Activated CD8-positive, alpha-beta memory T cell treated with anti-CD3 and anti-CD28 coated beads, Interleukin-2, amount 10 ng/mL, durations not matched to agents 7 days and 5 days (primary cell): Measurements from ENCODE around the gene ZNF514. TPM values are rescaled to one million over a fixed set of nuclear protein-coding genes. Genes with fewer than 3 reads are reported as not detected.
"Not testable (repeated sequence)": the region's sequence is repeated elsewhere in the genome, so short reads cannot be mapped to it uniquely, and the experiment has no call there.

Experiments used
- ATAC-seq: fragments of 150-1000 bp; cut with Tn5 transposase; one replicate; pipeline ENCODE4 v1.10.0; 2021; ENCODE audit warnings: moderate library complexity
- CTCF ChIA-PET: fragments of 350-600 bp; sonication (Branson Sonifier 250); formaldehyde crosslinking; loops from one replicate; lab custom pipeline; 2021; ENCODE audit warnings: antibody characterized with exemption; lab: Charles Lee
- DNase-seq: peaks from one replicate; pipeline ENCODE4 v3.0.0-alpha.2; 2020
- H3K27ac Mint-ChIP-seq: one replicate; pipeline ENCODE4 v1.8.0; 2021; ENCODE audit warnings: mild to moderate bottlenecking, mixed read lengths
- H3K27me3 Mint-ChIP-seq: one replicate; pipeline ENCODE4 v1.8.0; 2021; ENCODE audit warnings: mixed read lengths
- H3K36me3 Mint-ChIP-seq: one replicate; pipeline ENCODE4 v1.8.0; 2021; ENCODE audit warnings: mild to moderate bottlenecking, mixed read lengths
- H3K4me1 Mint-ChIP-seq: one replicate; pipeline ENCODE4 v1.8.0; 2021; ENCODE audit warnings: mixed read lengths
- H3K4me3 Mint-ChIP-seq: one replicate; pipeline ENCODE4 v1.8.0; 2021; ENCODE audit warnings: mild to moderate bottlenecking, moderate library complexity, mixed read lengths
- H3K9me3 Mint-ChIP-seq: one replicate; pipeline ENCODE4 v1.8.0; 2022; ENCODE audit warnings: low read depth, mixed read lengths
- total RNA-seq, 2 experiments: library from RNA; stranded (reverse); gene quantifications; one replicate each; pipeline ENCODE4 v1.2.3, GENCODE V29; 2021

Gene ZNF514
- 10 to 100 TPM; 12.0 to 14.2 TPM for total RNA-seq

GRCh38 chr2:95159690-95160449 lies at the start of gene ZNF514:
ZNF514 (minus strand) TSS chr2:95159848; CDS start chr2:95153253, 6,595 bp downstream.
- DNase-seq, result peak; percentile 78
- Mint-ChIP-seq H3K9me3 (peaks cover 2% of the 10 kb centered on the region), H3K27me3 (no peaks in the 10 kb centered on the region), H3K4me1 (peaks cover 18% of the 10 kb centered on the region), H3K27ac (peak within 1 kb of the TSS; percentile 69), H3K36me3 (peaks cover 24% of the 10 kb centered on the region), H3K4me3 (peak within 1 kb of the TSS; percentile 77)
- peak; percentile 96 for ATAC-seq
- CTCF ChIA-PET, result interaction anchor here (1.0 to 2.6 kb wide), 5 partner anchors 39 to 203 kb away, joined by 3 to 14 read pairs (median 5); partner anchors contain the start of gene MRPS5

- Mint-ChIP-seq H3K4me3 (peak overlapping the region; percentile 84), H3K27me3 (no peaks in the 10 kb centered on the region), H3K27ac (no peak overlapping the region), H3K36me3 (peaks cover 48% of the 10 kb centered on the region), H3K4me1 (peaks cover 12% of the 10 kb centered on the region), H3K9me3 (peaks cover 17% of the 10 kb centered on the region)
- DNase-seq (no peak), ATAC-seq (no peak)
- CTCF ChIA-PET, result no interaction called here
These were observed 48.5 kb upstream of the ZNF514 start for GRCh38 chr2:95208106-95208505.

GRCh38 chr2:95207111-95207961 lies 47.7 kb upstream of the ZNF514 start, which contains the start of gene ZNF892:
ZNF892 (plus strand) TSS chr2:95207521; CDS start chr2:95207816, 295 bp downstream.
- H3K4me1 Mint-ChIP-seq, result peaks cover 12% of the 10 kb centered on the region
- H3K36me3 Mint-ChIP-seq, result peaks cover 42% of the 10 kb centered on the region
- CTCF ChIA-PET, result interaction anchor here (0.7 kb wide), 1 partner anchor 25 kb away, joined by 3 read pairs; no protein-coding TSS in a partner anchor
- peak; percentile 86 for DNase-seq
- H3K4me3 Mint-ChIP-seq, result peak within 1 kb of the TSS; percentile 84
- no peaks in the 10 kb centered on the region for H3K27me3 Mint-ChIP-seq
- peak within 1 kb of the TSS; percentile 73 for H3K27ac Mint-ChIP-seq
- peak; percentile 98 for ATAC-seq
- H3K9me3 Mint-ChIP-seq, result peaks cover 15% of the 10 kb centered on the region

GRCh38 chr2:95206096-95206495 lies 46.4 kb upstream of the ZNF514 start:
- Mint-ChIP-seq H3K27me3 (no peaks in the 10 kb centered on the region), H3K4me3 (peak overlapping the region; percentile 84), H3K27ac (no peak overlapping the region), H3K9me3 (peaks cover 16% of the 10 kb centered on the region), H3K4me1 (peaks cover 12% of the 10 kb centered on the region), H3K36me3 (peaks cover 31% of the 10 kb centered on the region)
- ATAC-seq (no peak), DNase-seq (no peak)
- CTCF ChIA-PET, result interaction anchor here (0.9 to 1.3 kb wide), 4 partner anchors 10 to 182 kb away, joined by 3 to 5 read pairs (median 3); partner anchors contain the start of gene MRPS5

GRCh38 chr2:95204396-95204795 lies 44.7 kb upstream of the ZNF514 start:
- H3K4me3 Mint-ChIP-seq, result no peak overlapping the region
- H3K9me3 Mint-ChIP-seq, result peaks cover 10% of the 10 kb centered on the region
- H3K27me3 Mint-ChIP-seq, result no peaks in the 10 kb centered on the region
- ATAC-seq (no peak), DNase-seq (no peak)
- peaks cover 12% of the 10 kb centered on the region for H3K4me1 Mint-ChIP-seq
- no peak overlapping the region for H3K27ac Mint-ChIP-seq
- H3K36me3 Mint-ChIP-seq, result peaks cover 19% of the 10 kb centered on the region
- CTCF ChIA-PET, result interaction anchor here (0.6 to 1.0 kb wide), 3 partner anchors 70 to 133 kb away, joined by 3 to 4 read pairs (median 3); no protein-coding TSS in a partner anchor

GRCh38 chr2:95203911-95204310 lies 44.3 kb upstream of the ZNF514 start:
- Mint-ChIP-seq H3K9me3 (peaks cover 7% of the 10 kb centered on the region), H3K4me3 (no peak overlapping the region), H3K36me3 (peaks cover 15% of the 10 kb centered on the region), H3K27ac (no peak overlapping the region), H3K27me3 (no peaks in the 10 kb centered on the region), H3K4me1 (peaks cover 12% of the 10 kb centered on the region)
- CTCF ChIA-PET, result interaction anchor here (0.6 kb wide), 2 partner anchors 126 to 133 kb away, joined by 3 to 4 read pairs; no protein-coding TSS in a partner anchor
- no peak for ATAC-seq
- no peak for DNase-seq

GRCh38 chr2:95192956-95193355 lies 33.3 kb upstream of the ZNF514 start:
- H3K4me3 Mint-ChIP-seq, H3K9me3 Mint-ChIP-seq, H3K27me3 Mint-ChIP-seq, H3K4me1 Mint-ChIP-seq, CTCF ChIA-PET, H3K27ac Mint-ChIP-seq, H3K36me3 Mint-ChIP-seq, ATAC-seq: not testable (repeated sequence)
- peak; percentile 65 for DNase-seq

- no peak overlapping the region for H3K4me3 Mint-ChIP-seq
- H3K27me3 Mint-ChIP-seq, result no peaks in the 10 kb centered on the region
- ATAC-seq (no peak), DNase-seq (no peak)
- H3K4me1 Mint-ChIP-seq, result no peaks in the 10 kb centered on the region
- H3K27ac Mint-ChIP-seq, result no peak overlapping the region
- H3K36me3 Mint-ChIP-seq, result peaks cover 28% of the 10 kb centered on the region
- CTCF ChIA-PET, result interaction anchor here (0.8 to 1.1 kb wide), 2 partner anchors 20 to 64 kb away, joined by 3 to 4 read pairs; partner anchors contain the start of gene MRPS5
- peaks cover 19% of the 10 kb centered on the region for H3K9me3 Mint-ChIP-seq
These were observed 26.3 kb upstream of the ZNF514 start for GRCh38 chr2:95185973-95186372.

GRCh38 chr2:95185197-95185596 lies 25.5 kb upstream of the ZNF514 start:
- CTCF ChIA-PET, result interaction anchor here (0.8 to 1.1 kb wide), 2 partner anchors 19 to 63 kb away, joined by 3 to 4 read pairs; partner anchors contain the start of gene MRPS5
- no peak for ATAC-seq

GRCh38 chr2:95181774-95182173 lies 22.1 kb upstream of the ZNF514 start:
- no peaks in the 10 kb centered on the region for H3K27me3 Mint-ChIP-seq
- CTCF ChIA-PET, result interaction anchor here (1.0 kb wide), 1 partner anchor 25 kb away, joined by 3 read pairs; the partner anchor contains the start of gene ZNF892
- H3K4me1 Mint-ChIP-seq, result no peaks in the 10 kb centered on the region
- H3K4me3 Mint-ChIP-seq, result no peak overlapping the region
- no peak for ATAC-seq
- peaks cover 63% of the 10 kb centered on the region for H3K36me3 Mint-ChIP-seq
- peaks cover 27% of the 10 kb centered on the region for H3K9me3 Mint-ChIP-seq
- H3K27ac Mint-ChIP-seq, result no peak overlapping the region
- no peak for DNase-seq

More at GRCh38 chr2:95185197-95185596, 25.5 kb upstream of the ZNF514 start:
- Mint-ChIP-seq H3K36me3 (peaks cover 35% of the 10 kb centered on the region), H3K9me3 (peaks cover 23% of the 10 kb centered on the region), H3K4me1 (no peaks in the 10 kb centered on the region), H3K27me3 (no peaks in the 10 kb centered on the region), H3K4me3 (no peak overlapping the region), H3K27ac (no peak overlapping the region)
- no peak for DNase-seq

GRCh38 chr2:95179451-95179850 lies 19.8 kb upstream of the ZNF514 start:
- Mint-ChIP-seq H3K9me3 (peaks cover 21% of the 10 kb centered on the region), H3K4me3 (no peak overlapping the region), H3K27me3 (no peaks in the 10 kb centered on the region), H3K4me1 (no peaks in the 10 kb centered on the region), H3K36me3 (peaks cover 68% of the 10 kb centered on the region), H3K27ac (no peak overlapping the region)
- DNase-seq (no peak), ATAC-seq (no peak)
- CTCF ChIA-PET, result no interaction called here

GRCh38 chr2:95174031-95174542 lies 14.4 kb upstream of the ZNF514 start:
- no peaks in the 10 kb centered on the region for H3K4me1 Mint-ChIP-seq
- peaks cover 3% of the 10 kb centered on the region for H3K9me3 Mint-ChIP-seq
- no peak overlapping the region for H3K27ac Mint-ChIP-seq
- H3K4me3 Mint-ChIP-seq, result no peak overlapping the region
- no peak for DNase-seq
- ATAC-seq, result no peak
- H3K27me3 Mint-ChIP-seq, result no peaks in the 10 kb centered on the region
- CTCF ChIA-PET, result no interaction called here
- peaks cover 28% of the 10 kb centered on the region for H3K36me3 Mint-ChIP-seq
